SK-N-SH treated with all-trans-retinoic acid at 6 μM for 48 hours (cell line): ENCODE results near the gene IL36A.

Experiments
- ATAC-seq: fragments of 200-7000 bp; cut with Tn5 transposase; 3 replicates; pipeline ENCODE4 v1.9.1; 2020; ENCODE audit warnings: mild to moderate bottlenecking, moderate library complexity
- ARNTL ChIP-seq: fragments of 450-650 bp; formaldehyde crosslinking; IDR thresholded peaks from 2 replicates; pipeline ENCODE4 v1.5.0; 2020; ENCODE audit warnings: low read depth, mild to moderate bottlenecking, moderate library complexity, borderline replicate concordance
- BACH2 ChIP-seq: fragments of 250-450 bp; sonication (Bioruptor Pico); IDR thresholded peaks from 2 replicates; pipeline ENCODE4 v1.9.0; 2021; ENCODE audit warnings: mild to moderate bottlenecking, borderline replicate concordance
- CSDC2 ChIP-seq: fragments of 250-450 bp; sonication (Bioruptor Pico); IDR thresholded peaks from 2 replicates; pipeline ENCODE4 v1.5.0; 2020; ENCODE audit warnings: mild to moderate bottlenecking, moderate library complexity
- CSRNP3 ChIP-seq: fragments of 250-450 bp; sonication (Bioruptor Pico); IDR thresholded peaks from 2 replicates; pipeline ENCODE4 v1.5.1; 2021; ENCODE audit warnings: mild to moderate bottlenecking, moderate library complexity
- ESRRG ChIP-seq: fragments of 250-450 bp; sonication (Bioruptor Pico); IDR thresholded peaks from 2 replicates; pipeline ENCODE4 v1.6.1; 2021; ENCODE audit warnings: mild to moderate bottlenecking
- GLIS3 ChIP-seq: fragments of 250-450 bp; sonication (Bioruptor Pico); IDR thresholded peaks from 2 replicates; pipeline ENCODE4 v1.5.0; 2020; ENCODE audit warnings: mild to moderate bottlenecking, moderate library complexity
- ISL1 ChIP-seq: fragments of 250-450 bp; sonication (Bioruptor Pico); IDR thresholded peaks from 2 replicates; pipeline ENCODE4 v2.1.2; 2022; ENCODE audit warnings: mild to moderate bottlenecking, moderate library complexity
- OSR1 ChIP-seq: fragments of 250-450 bp; sonication (Bioruptor Pico); IDR thresholded peaks from 2 replicates; pipeline ENCODE4 v1.8.0; 2022; ENCODE audit warnings: moderate library complexity, mild to moderate bottlenecking, inconsistent platforms
- PATZ1 ChIP-seq: fragments of 250-450 bp; sonication (Bioruptor Pico); IDR thresholded peaks from 2 replicates; pipeline ENCODE4 v1.8.0; 2020; ENCODE audit warnings: mild to moderate bottlenecking, moderate library complexity, borderline replicate concordance
- POU6F1 ChIP-seq: fragments of 250-450 bp; sonication (Bioruptor Pico); IDR thresholded peaks from 2 replicates; pipeline ENCODE4 v1.8.0; 2021; ENCODE audit warnings: low read depth, mild to moderate bottlenecking, moderate library complexity, borderline replicate concordance
- PPARA ChIP-seq: fragments of 250-450 bp; sonication (Bioruptor Pico); IDR thresholded peaks from 2 replicates; pipeline ENCODE4 v1.5.0; 2020; ENCODE audit warnings: mild to moderate bottlenecking, borderline replicate concordance
- SNAI2 ChIP-seq: fragments of 250-450 bp; sonication (Bioruptor Pico); IDR thresholded peaks from 2 replicates; pipeline ENCODE4 v1.5.0; 2020; ENCODE audit warnings: mild to moderate bottlenecking, moderate library complexity
- TCF4 ChIP-seq: fragments of 250-450 bp; sonication (Bioruptor Pico); IDR thresholded peaks from 2 replicates; pipeline ENCODE4 v1.8.0; 2021; ENCODE audit warnings: mild to moderate bottlenecking, moderate library complexity, borderline replicate concordance
- TOX ChIP-seq: fragments of 250-450 bp; sonication (Bioruptor Pico); IDR thresholded peaks from 2 replicates; pipeline ENCODE4 v1.8.0; 2021; ENCODE audit warnings: mild to moderate bottlenecking, moderate library complexity, borderline replicate concordance
- ZC3H10 ChIP-seq: fragments of 250-450 bp; sonication (Bioruptor Pico); IDR thresholded peaks from 2 replicates; pipeline ENCODE4 v1.5.1; 2021; ENCODE audit warnings: mild to moderate bottlenecking, moderate library complexity
- ZFP3 ChIP-seq: fragments of 250-450 bp; sonication (Bioruptor Pico); IDR thresholded peaks from 2 replicates; pipeline ENCODE4 v1.5.0; 2020; ENCODE audit warnings: mild to moderate bottlenecking, moderate library complexity
- ZFP30 ChIP-seq: fragments of 450-650 bp; formaldehyde crosslinking; IDR thresholded peaks from 2 replicates; pipeline ENCODE4 v1.5.0; 2022; ENCODE audit warnings: mild to moderate bottlenecking, moderate library complexity
- ZNF70 ChIP-seq: fragments of 450-650 bp; formaldehyde crosslinking; IDR thresholded peaks from 2 replicates; pipeline ENCODE4 v1.5.0; 2020; ENCODE audit warnings: mild to moderate bottlenecking, moderate library complexity
- ZNF8 ChIP-seq: fragments of 450-650 bp; formaldehyde crosslinking; IDR thresholded peaks from 2 replicates; pipeline ENCODE4 v1.5.0; 2020; ENCODE audit warnings: mild to moderate bottlenecking, moderate library complexity
- TF ChIP-seq, protein P1 (sequence below): fragments of 250-450 bp; sonication (Bioruptor Pico); IDR thresholded peaks from 2 replicates; pipeline ENCODE4 v1.5.0; 2020; ENCODE audit warnings: mild to moderate bottlenecking, moderate library complexity

IL36A gene

GRCh38 chr2:113054066-113054465 lies 48.8 kb downstream of the IL36A start:
- no peak for ATAC-seq

DNA sequence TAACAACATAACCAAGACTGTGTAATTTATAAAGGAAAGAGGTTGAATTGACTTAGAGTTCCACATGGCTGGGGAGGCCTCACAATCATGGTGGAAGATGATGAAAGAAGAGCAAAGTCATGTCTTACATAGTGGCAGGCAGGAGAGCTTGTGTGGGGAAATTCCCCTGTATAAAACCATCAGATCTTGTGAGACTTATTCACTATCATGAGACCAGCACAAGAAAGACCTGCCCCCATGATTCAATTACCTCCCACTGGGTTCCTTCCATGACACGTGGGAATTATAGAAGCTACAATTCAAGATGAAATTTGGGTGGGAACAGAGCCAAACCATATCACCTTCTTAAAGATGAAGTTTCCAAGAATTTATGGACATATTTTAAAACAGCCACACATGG lies 51.3 kb downstream of the IL36A start:
- TF ChIP-seq PATZ1 (CRISPR knock-in tag) (no peak), ZC3H10 (CRISPR knock-in tag) (no peak)
- TF ChIP-seq, protein P1, sequence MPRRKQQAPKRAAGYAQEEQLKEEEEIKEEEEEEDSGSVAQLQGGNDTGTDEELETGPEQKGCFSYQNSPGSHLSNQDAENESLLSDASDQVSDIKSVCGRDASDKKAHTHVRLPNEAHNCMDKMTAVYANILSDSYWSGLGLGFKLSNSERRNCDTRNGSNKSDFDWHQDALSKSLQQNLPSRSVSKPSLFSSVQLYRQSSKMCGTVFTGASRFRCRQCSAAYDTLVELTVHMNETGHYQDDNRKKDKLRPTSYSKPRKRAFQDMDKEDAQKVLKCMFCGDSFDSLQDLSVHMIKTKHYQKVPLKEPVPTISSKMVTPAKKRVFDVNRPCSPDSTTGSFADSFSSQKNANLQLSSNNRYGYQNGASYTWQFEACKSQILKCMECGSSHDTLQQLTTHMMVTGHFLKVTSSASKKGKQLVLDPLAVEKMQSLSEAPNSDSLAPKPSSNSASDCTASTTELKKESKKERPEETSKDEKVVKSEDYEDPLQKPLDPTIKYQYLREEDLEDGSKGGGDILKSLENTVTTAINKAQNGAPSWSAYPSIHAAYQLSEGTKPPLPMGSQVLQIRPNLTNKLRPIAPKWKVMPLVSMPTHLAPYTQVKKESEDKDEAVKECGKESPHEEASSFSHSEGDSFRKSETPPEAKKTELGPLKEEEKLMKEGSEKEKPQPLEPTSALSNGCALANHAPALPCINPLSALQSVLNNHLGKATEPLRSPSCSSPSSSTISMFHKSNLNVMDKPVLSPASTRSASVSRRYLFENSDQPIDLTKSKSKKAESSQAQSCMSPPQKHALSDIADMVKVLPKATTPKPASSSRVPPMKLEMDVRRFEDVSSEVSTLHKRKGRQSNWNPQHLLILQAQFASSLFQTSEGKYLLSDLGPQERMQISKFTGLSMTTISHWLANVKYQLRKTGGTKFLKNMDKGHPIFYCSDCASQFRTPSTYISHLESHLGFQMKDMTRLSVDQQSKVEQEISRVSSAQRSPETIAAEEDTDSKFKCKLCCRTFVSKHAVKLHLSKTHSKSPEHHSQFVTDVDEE (CRISPR knock-in tag): no peak
- ATAC-seq: no peak

More at GRCh38 chr2:113054066-113054465, 48.8 kb downstream of the IL36A start:
- TF ChIP-seq BACH2 (CRISPR knock-in tag) (no peak), PPARA (no peak), PATZ1 (CRISPR knock-in tag) (no peak), TOX (no peak), CSRNP3 (CRISPR knock-in tag) (no peak), ZFP30 (CRISPR knock-in tag) (no peak), ESRRG (CRISPR knock-in tag) (no peak), CSDC2 (CRISPR knock-in tag) (no peak), GLIS3 (CRISPR knock-in tag) (no peak), OSR1 (CRISPR knock-in tag) (no peak), POU6F1 (no peak), SNAI2 (CRISPR knock-in tag) (no peak), ISL1 (CRISPR knock-in tag) (no peak)
- TF ChIP-seq, protein P1 (CRISPR knock-in tag): no peak

- TF ChIP-seq OSR1 (CRISPR knock-in tag) (no peak), ZNF70 (no peak), ZNF8 (CRISPR knock-in tag) (no peak), BACH2 (CRISPR knock-in tag) (no peak), TOX (no peak), ARNTL (no peak), ZFP3 (CRISPR knock-in tag) (no peak), PPARA (no peak), TCF4 (CRISPR knock-in tag) (no peak), SNAI2 (CRISPR knock-in tag) (no peak), ZFP30 (CRISPR knock-in tag) (no peak)
- TF ChIP-seq, protein P1 (CRISPR knock-in tag): no peak
- no peak for ATAC-seq
Observed at GRCh38 chr2:113057117-113057516, 51.9 kb downstream of the IL36A start.
